HFFc6 (cell line): ENCODE results near the gene ZNRD2. TPM values are rescaled to one million over a fixed set of nuclear protein-coding genes. Genes with fewer than 3 reads are reported as not detected.
A peak's percentile ranks its signal among the peaks of the same experiment; 100 is the strongest.

Experiments used
- DNase-seq: peaks from one replicate; pipeline ENCODE4 v3.0.0-alpha.2; 2018
- H3K27ac Mint-ChIP-seq: 2 replicates; pipeline ENCODE4 v1.8.0; 2020; ENCODE audit warnings: mild to moderate bottlenecking, mixed read lengths
- H3K27me3 Mint-ChIP-seq: 2 replicates; pipeline ENCODE4 v1.8.0; 2021; ENCODE audit warnings: mild to moderate bottlenecking, moderate library complexity, mixed read lengths; ENCODE audit not compliant: insufficient read depth
- H3K36me3 Mint-ChIP-seq: 2 replicates; pipeline ENCODE4 v1.8.0; 2021; ENCODE audit warnings: low read depth, mixed read lengths
- H3K4me1 Mint-ChIP-seq: 2 replicates; pipeline ENCODE4 v1.8.0; 2020; ENCODE audit warnings: low read depth, mixed read lengths
- H3K4me3 Mint-ChIP-seq: 2 replicates; pipeline ENCODE4 v1.8.0; 2020; ENCODE audit warnings: mild to moderate bottlenecking, moderate library complexity, mixed read lengths
- H3K9me3 Mint-ChIP-seq: 2 replicates; pipeline ENCODE4 v1.8.0; 2020; ENCODE audit warnings: mild to moderate bottlenecking, mixed read lengths
- total RNA-seq, 6 experiments: library from RNA; stranded (reverse); fragmentation: NEBNext Ultra II Directional; extraction: Animal tissue kit (Norgen Biotek cat#: 25700); gene quantifications; 2 replicates in 1 of 6; 3 replicates in 5 of 6; pipeline ENCODE4 v1.2.3, GENCODE V29; 2021
- TF ChIP-seq, protein P1 (sequence below): fragments of 200-600 bp; sonication (generic); IDR thresholded peaks from 2 replicates; pipeline ENCODE4 v1.5.0; 2021; ENCODE audit warnings: antibody characterized with exemption, mild to moderate bottlenecking

The ZNRD2 gene
- total RNA-seq, 6 experiments from 2014 or later = 57.7 to 72.0 (median 64.3) TPM

DNA sequence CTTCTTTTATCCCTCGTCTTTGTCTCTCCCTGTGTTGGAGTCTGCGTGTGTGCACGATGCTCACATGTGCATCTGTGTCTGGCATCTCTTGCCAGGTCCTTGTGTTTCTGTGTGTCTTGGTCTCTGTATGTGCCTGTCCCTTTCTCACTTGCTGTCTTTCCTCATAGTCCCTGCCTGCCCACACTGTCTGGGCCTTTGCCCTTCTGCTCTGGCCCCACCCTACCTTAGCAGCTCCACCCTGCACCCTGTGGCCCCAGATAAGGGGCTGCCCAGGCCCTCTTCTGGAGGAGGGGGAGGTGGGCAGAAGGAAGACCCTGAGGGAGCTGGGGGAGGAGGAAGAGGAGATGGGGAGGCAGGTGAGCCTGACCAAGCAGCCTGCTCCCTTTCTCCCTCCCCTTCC lies 8.4 kb downstream of the ZNRD2 start:
- peak overlapping the region; percentile 69; the same call in 1 of the 2 replicates for H3K4me3 Mint-ChIP-seq
- TF ChIP-seq, protein P1, sequence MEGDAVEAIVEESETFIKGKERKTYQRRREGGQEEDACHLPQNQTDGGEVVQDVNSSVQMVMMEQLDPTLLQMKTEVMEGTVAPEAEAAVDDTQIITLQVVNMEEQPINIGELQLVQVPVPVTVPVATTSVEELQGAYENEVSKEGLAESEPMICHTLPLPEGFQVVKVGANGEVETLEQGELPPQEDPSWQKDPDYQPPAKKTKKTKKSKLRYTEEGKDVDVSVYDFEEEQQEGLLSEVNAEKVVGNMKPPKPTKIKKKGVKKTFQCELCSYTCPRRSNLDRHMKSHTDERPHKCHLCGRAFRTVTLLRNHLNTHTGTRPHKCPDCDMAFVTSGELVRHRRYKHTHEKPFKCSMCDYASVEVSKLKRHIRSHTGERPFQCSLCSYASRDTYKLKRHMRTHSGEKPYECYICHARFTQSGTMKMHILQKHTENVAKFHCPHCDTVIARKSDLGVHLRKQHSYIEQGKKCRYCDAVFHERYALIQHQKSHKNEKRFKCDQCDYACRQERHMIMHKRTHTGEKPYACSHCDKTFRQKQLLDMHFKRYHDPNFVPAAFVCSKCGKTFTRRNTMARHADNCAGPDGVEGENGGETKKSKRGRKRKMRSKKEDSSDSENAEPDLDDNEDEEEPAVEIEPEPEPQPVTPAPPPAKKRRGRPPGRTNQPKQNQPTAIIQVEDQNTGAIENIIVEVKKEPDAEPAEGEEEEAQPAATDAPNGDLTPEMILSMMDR = no peak

DNA sequence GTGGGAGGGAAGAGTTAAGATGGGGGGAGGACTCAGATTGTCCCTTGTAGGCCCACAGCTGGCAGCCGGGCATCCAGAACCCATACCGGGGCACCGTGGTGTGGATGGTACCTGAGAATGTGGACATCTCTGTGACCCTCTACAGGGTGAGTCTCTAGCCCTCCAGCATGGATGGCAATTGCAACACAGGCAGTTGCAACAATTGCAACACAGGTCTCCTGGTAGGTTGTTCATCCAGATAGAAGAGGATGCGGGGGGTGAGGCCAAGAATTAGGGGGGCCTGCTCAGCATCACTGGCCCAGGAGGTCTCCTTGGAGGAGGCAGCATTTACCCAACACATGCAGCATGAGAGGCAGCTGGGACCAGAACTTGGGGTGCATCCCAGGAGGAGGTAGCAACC lies 9.0 kb downstream of the ZNRD2 start:
- peaks cover 8% of the 10 kb centered on the region for H3K27me3 Mint-ChIP-seq
- H3K4me3 Mint-ChIP-seq = no peak overlapping the region

More for the DNA sequence above, 8.4 kb downstream of the ZNRD2 start:
- peak overlapping the region; percentile 81 for H3K27ac Mint-ChIP-seq
- no peaks in the 10 kb centered on the region for H3K9me3 Mint-ChIP-seq
- no peak for DNase-seq
- H3K4me1 Mint-ChIP-seq = peaks cover 40% of the 10 kb centered on the region
- H3K27me3 Mint-ChIP-seq = peaks cover 10% of the 10 kb centered on the region
- H3K36me3 Mint-ChIP-seq = peaks cover 9% of the 10 kb centered on the region

DNA sequence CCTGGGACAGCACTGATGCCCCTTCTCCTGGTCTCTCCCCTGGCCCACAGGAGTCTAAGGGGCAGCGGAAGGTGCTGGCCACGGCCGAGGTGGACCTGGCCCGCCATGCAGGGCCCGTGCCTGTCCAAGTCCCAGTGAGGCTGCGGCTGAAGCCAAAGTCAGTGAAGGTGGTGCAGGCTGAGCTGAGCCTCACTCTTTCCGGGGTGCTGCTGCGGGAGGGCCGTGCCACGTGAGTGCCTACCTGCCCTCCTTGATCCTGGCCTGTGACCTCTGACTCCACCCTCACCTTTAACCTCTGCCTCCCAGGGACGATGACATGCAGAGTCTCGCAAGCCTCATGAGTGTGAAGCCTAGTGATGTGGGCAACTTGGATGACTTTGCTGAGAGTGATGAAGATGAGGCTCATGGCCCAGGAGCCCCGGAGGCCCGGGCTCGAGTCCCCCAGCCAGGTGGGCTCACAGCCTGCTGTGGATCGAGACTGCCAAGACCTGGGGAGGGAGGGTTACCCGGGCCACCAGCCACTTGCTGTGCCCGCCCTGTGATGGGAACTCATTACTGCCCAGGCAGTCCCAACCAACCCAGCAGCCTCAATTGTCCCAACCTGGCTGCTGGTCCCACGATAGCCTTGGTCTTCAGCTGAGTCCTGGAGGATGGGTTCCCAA lies 9.9 kb downstream of the ZNRD2 start:
- Mint-ChIP-seq H3K27ac (no peak overlapping the region), H3K4me3 (no peak overlapping the region), H3K36me3 (peaks cover 16% of the 10 kb centered on the region), H3K27me3 (peaks cover 2% of the 10 kb centered on the region), H3K4me1 (peaks cover 28% of the 10 kb centered on the region), H3K9me3 (no peaks in the 10 kb centered on the region)
- TF ChIP-seq, protein P1 = no peak
- no peak for DNase-seq

More for the DNA sequence above, 9.0 kb downstream of the ZNRD2 start:
- no peaks in the 10 kb centered on the region for H3K9me3 Mint-ChIP-seq
- peaks cover 12% of the 10 kb centered on the region for H3K36me3 Mint-ChIP-seq
- H3K27ac Mint-ChIP-seq = no peak overlapping the region
- H3K4me1 Mint-ChIP-seq = peaks cover 35% of the 10 kb centered on the region
- TF ChIP-seq, protein P1 = no peak
- DNase-seq = no peak

DNA sequence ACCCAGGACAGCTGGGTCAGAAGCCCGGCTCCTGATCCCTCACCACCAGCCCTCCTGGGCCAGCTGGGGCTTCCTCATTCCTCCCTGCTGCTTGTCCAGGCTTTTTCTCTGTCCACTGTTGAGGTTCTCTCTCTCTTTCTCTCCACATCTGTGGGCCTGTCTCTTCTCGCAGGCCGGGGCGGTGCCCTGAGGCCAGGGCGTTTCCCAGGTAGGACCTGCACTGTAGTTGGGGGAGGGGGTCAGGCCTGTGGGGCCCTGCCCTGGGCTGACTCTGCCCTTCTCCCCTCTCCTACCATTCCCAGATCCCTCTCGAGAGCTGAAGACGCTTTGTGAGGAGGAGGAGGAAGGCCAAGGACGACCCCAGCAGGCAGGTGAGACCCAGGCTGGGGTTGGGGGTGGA lies 10.5 kb downstream of the ZNRD2 start:
- H3K9me3 Mint-ChIP-seq = no peaks in the 10 kb centered on the region
- DNase-seq = no peak
- peaks cover 23% of the 10 kb centered on the region for H3K4me1 Mint-ChIP-seq
- peaks cover 16% of the 10 kb centered on the region for H3K36me3 Mint-ChIP-seq
- H3K27ac Mint-ChIP-seq = no peak overlapping the region
- TF ChIP-seq, protein P1 = no peak
- peaks cover 2% of the 10 kb centered on the region for H3K27me3 Mint-ChIP-seq
- no peak overlapping the region for H3K4me3 Mint-ChIP-seq

DNA sequence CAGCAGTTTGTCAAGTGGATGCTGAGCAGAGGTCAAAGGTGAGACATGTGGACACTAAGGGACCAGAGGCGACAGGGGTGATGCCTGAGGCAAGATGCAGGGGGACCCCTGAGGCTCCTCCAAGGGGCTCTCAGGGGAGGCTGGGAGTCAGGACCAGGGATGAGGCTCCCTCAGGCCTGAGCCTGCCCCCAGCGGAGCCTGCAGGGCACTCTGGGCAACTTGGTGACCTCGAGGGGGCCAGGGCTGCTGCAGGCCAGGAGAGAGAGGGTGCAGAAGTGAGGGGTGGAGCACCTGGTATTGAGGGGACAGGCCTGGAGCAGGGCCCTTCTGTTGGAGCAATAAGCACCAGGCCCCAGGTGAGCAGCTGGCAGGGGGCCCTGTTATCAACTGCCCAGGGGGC lies 11.7 kb downstream of the ZNRD2 start:
- TF ChIP-seq, protein P1 = no peak
- no peak for DNase-seq
- no peaks in the 10 kb centered on the region for H3K9me3 Mint-ChIP-seq
- no peak overlapping the region for H3K27ac Mint-ChIP-seq
- H3K4me3 Mint-ChIP-seq = no peak overlapping the region; the same call in 1 of the 2 replicates
- H3K27me3 Mint-ChIP-seq = peaks cover 2% of the 10 kb centered on the region
- peaks cover 29% of the 10 kb centered on the region for H3K4me1 Mint-ChIP-seq
- peaks cover 16% of the 10 kb centered on the region for H3K36me3 Mint-ChIP-seq
